Measurements from ENCODE around the gene SLC39A9.

The SLC39A9 gene

GRCh38 chr14:69423279-69423678, 24.8 kb downstream of the SLC39A9 start:
- DNase-seq (ENCODE audit: insufficient read length, low spot score), result no peak
- no peak for FAIRE-seq
- TF ChIP-seq CTCF (IDR thresholded peaks at IDR 0.05; ENCODE audit: insufficient read depth, missing control alignments), result no peak

- TF ChIP-seq CTCF (IDR thresholded peaks at IDR 0.05; ENCODE audit: insufficient read depth, missing control alignments), result no peak
- no peak for DNase-seq (ENCODE audit: insufficient read length, low spot score)
- no peak for FAIRE-seq
These were observed 25.8 kb downstream of the SLC39A9 start for GRCh38 chr14:69424149-69424923.

- TF ChIP-seq CTCF (IDR thresholded peaks at IDR 0.05; ENCODE audit: insufficient read depth, missing control alignments), result no peak
- DNase-seq (ENCODE audit: insufficient read length, low spot score) (no peak), FAIRE-seq (no peak)
These were observed 29.1 kb downstream of the SLC39A9 start for GRCh38 chr14:69427596-69427995.

GRCh38 chr14:69428289-69428998, 30.0 kb downstream of the SLC39A9 start:
- TF ChIP-seq CTCF (IDR thresholded peaks at IDR 0.05; ENCODE audit: insufficient read depth, missing control alignments), result no peak
- DNase-seq (ENCODE audit: insufficient read length, low spot score), result no peak
- no peak for FAIRE-seq

GRCh38 chr14:69429643-69430042, 31.2 kb downstream of the SLC39A9 start:
- DNase-seq (ENCODE audit: insufficient read length, low spot score) (no peak), FAIRE-seq (no peak)
- no peak for TF ChIP-seq CTCF (IDR thresholded peaks at IDR 0.05; ENCODE audit: insufficient read depth, missing control alignments)

- DNase-seq (ENCODE audit: insufficient read length, low spot score), result no peak
- TF ChIP-seq CTCF (IDR thresholded peaks at IDR 0.05; ENCODE audit: insufficient read depth, missing control alignments), result no peak
- no peak for FAIRE-seq
These were observed 31.9 kb downstream of the SLC39A9 start for GRCh38 chr14:69430306-69430939.

Measured in D721Med (cell line).